ENCODE data around the gene LIMA1. TPM values are rescaled to one million over a fixed set of nuclear protein-coding genes. Genes with fewer than 3 reads are reported as not detected.
"Not testable (repeated sequence)": the region's sequence is repeated elsewhere in the genome, so short reads cannot be mapped to it uniquely, and the experiment has no call there.

Gene LIMA1
- total RNA-seq, 2 donors from 2014 or later, result 228 to 385 TPM

DNA sequence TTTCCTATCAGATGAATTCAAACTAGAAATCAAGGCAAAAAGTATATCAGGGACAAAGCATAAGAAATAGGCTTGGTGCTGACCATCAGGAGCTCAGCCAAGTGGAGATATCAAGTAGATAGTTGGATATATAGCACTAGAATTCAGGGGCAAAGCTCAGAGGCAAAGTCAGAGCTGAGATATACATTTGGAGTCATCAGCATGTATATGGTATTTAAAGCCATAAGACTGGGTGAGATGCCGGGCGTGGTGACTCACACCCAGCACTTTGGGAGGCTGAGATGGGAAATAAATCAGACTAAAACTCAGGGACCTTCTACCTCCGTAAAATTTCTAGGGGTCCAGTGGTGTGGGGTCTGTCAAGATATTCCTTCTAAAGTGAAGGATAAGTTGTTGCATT lies 38.9 kb upstream of the LIMA1 start:
- TF ChIP-seq, protein P1, sequence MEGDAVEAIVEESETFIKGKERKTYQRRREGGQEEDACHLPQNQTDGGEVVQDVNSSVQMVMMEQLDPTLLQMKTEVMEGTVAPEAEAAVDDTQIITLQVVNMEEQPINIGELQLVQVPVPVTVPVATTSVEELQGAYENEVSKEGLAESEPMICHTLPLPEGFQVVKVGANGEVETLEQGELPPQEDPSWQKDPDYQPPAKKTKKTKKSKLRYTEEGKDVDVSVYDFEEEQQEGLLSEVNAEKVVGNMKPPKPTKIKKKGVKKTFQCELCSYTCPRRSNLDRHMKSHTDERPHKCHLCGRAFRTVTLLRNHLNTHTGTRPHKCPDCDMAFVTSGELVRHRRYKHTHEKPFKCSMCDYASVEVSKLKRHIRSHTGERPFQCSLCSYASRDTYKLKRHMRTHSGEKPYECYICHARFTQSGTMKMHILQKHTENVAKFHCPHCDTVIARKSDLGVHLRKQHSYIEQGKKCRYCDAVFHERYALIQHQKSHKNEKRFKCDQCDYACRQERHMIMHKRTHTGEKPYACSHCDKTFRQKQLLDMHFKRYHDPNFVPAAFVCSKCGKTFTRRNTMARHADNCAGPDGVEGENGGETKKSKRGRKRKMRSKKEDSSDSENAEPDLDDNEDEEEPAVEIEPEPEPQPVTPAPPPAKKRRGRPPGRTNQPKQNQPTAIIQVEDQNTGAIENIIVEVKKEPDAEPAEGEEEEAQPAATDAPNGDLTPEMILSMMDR (IDR thresholded peaks at IDR 0.05), result no peak
- no peaks in the 10 kb centered on the region for H3K36me3 ChIP-seq
- intact Hi-C loops (cut with DNase I), result no loop called here
- no peaks in the 10 kb centered on the region for H3K27me3 ChIP-seq
- H3K9me3 ChIP-seq, result no peaks in the 10 kb centered on the region
- no peak overlapping the region for H3K27ac ChIP-seq
- no peak overlapping the region for H3K4me3 ChIP-seq
- no peaks in the 10 kb centered on the region for H3K4me1 ChIP-seq
- H3K9ac ChIP-seq (ENCODE audit: low read depth in 2 of 2, low read length in 2 of 2), result no peak overlapping the region
- peak; percentile 41 for DNase-seq

DNA sequence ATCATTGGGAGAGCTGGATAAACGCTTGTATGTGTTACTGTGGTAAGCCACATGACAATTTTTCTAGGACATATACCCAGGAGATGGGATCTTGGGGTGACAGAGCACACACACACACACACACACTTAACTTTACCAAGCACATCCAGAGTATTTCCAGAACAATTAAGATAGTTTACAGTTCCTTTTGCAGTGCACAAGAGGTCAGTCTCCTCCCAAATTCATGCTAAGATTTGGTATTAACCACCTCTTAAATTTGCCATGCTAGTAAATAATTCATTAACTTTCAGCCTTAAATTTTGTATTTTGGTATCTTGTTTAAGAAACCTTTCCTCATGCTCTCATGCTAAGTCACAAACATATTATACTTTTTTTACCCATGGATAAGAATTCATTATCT lies 33.9 kb upstream of the LIMA1 start:
- TF ChIP-seq, protein P1 (IDR thresholded peaks at IDR 0.05), result no peak
- no peak for DNase-seq
- intact Hi-C loops (cut with DNase I), result loop anchor here (5.0 to 10.0 kb wide), 3 partner anchors 112 to 232 kb away; partner anchors contain the start of gene SMARCD1

DNA sequence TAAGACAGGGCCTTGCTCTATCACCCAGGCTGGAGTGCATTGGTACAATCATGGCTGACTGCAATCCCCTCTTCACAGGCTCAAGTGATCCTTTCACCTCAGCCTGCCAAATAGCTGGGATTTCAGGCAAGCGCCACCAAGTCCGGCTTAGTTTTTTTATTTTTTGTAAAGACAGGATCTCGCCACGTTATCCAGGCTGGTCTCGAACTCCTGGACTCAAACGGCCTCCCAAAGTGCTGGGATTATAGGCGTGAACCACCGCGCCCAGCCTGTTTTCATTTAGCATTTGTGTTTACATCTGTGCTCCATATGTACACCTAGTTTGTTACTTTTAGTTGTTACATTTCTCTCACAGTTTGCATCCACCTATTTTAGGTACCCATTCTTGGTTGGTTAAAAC lies 32.5 kb upstream of the LIMA1 start:
- intact Hi-C loops (cut with DNase I), result loop anchor here (5.0 to 10.0 kb wide), 3 partner anchors 111 to 231 kb away; partner anchors contain the start of gene SMARCD1
- Histone ChIP-seq H3K27ac (no peak overlapping the region), H3K4me1 (no peaks in the 10 kb centered on the region), H3K4me3 (no peak overlapping the region), H3K9me3 (no peaks in the 10 kb centered on the region), H3K36me3 (no peaks in the 10 kb centered on the region), H3K9ac (ENCODE audit: low read depth in 2 of 2, low read length in 2 of 2) (no peak overlapping the region), H3K27me3 (no peaks in the 10 kb centered on the region)
- TF ChIP-seq, protein P1 (IDR thresholded peaks at IDR 0.05), result no peak
- no peak for DNase-seq

More for the DNA sequence above, 33.9 kb upstream of the LIMA1 start:
- Histone ChIP-seq H3K27ac (no peak overlapping the region), H3K4me1 (no peaks in the 10 kb centered on the region), H3K9ac (ENCODE audit: low read depth in 2 of 2, low read length in 2 of 2) (no peak overlapping the region), H3K36me3 (no peaks in the 10 kb centered on the region), H3K27me3 (no peaks in the 10 kb centered on the region), H3K9me3 (no peaks in the 10 kb centered on the region), H3K4me3 (no peak overlapping the region)

DNA sequence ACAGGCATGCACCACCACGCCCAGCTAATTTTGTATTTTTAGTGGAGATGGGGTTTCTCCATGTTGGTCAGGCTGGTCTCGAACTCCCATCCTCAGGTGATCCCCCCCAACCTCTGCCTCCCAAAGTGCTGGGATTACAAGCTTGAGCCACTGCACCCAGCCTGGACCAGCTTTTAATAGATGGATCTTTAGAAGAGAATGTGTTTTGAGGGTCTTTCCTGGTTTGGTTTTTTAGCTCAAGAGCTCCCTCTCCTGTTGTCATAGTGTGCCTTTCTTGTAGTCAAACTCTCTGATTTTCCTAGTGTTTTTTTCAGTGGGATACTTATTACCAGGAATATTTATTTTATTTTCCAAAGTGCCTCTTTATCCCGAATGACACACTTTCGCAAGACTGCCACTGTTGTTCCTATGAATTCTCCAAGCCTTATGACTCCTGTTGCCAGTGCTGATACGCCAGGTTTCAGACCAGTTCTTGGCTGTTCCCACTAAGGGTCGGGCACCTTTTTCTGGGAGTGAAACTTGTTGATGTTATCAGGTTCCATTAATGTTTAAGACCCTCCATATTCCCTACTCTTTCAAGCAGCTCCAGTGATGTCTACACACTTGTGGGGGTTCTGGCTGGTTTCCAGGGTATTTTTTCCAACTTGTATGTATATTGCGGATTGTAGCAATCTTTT lies 31.5 kb upstream of the LIMA1 start:
- Histone ChIP-seq H3K4me1 (no peaks in the 10 kb centered on the region), H3K9me3 (no peaks in the 10 kb centered on the region), H3K9ac (ENCODE audit: low read depth in 2 of 2, low read length in 2 of 2) (peak overlapping the region in 1 of 2 donors; percentile 12), H3K4me3 (no peak overlapping the region), H3K27me3 (no peaks in the 10 kb centered on the region), H3K27ac (no peak overlapping the region), H3K36me3 (no peaks in the 10 kb centered on the region)
- DNase-seq, result no peak
- intact Hi-C loops (cut with DNase I), result loop anchor here (5.0 to 10.0 kb wide), 3 partner anchors 110 to 230 kb away; partner anchors contain the start of gene SMARCD1
- TF ChIP-seq, protein P1 (IDR thresholded peaks at IDR 0.05), result peak; percentile 14

DNA sequence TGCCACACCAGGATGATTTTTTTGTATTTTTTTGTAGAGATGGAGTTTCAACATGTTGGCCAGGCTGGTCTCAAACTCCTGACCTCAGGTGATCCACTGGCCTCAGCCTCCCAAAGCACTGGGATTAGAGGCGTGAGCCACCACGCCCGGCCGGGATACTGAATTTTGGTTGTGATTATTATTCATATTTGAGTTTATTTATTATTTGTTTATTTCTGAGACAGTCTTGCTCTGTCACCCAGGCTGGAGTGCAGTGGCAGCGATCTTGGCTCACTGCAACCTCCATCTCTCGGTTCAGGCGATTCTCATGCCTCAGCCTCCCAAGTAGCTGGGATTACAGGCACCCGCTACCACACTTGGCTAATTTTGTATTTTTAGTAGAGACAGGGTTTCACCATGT lies 30.7 kb upstream of the LIMA1 start:
- H3K9me3 ChIP-seq, H3K4me3 ChIP-seq: not testable (repeated sequence)
- intact Hi-C loops (cut with DNase I), result loop anchor here (10.0 kb wide), 2 partner anchors 109 to 229 kb away; partner anchors contain the start of gene SMARCD1

More for the DNA sequence above, 30.7 kb upstream of the LIMA1 start:
- not testable (repeated sequence) for H3K36me3 ChIP-seq; DNase-seq; H3K9ac ChIP-seq (ENCODE audit: low read depth in 2 of 2, low read length in 2 of 2); H3K27me3 ChIP-seq; H3K27ac ChIP-seq; H3K4me1 ChIP-seq

Measured in colonic mucosa (tissue), 4 donors.